Measurements from ENCODE around the gene HDAC9. TPM values are rescaled to one million over a fixed set of nuclear protein-coding genes. Genes with fewer than 3 reads are reported as not detected.

Gene HDAC9
- total RNA-seq, 1 donor from 2014 or later = 21.7 TPM

DNA sequence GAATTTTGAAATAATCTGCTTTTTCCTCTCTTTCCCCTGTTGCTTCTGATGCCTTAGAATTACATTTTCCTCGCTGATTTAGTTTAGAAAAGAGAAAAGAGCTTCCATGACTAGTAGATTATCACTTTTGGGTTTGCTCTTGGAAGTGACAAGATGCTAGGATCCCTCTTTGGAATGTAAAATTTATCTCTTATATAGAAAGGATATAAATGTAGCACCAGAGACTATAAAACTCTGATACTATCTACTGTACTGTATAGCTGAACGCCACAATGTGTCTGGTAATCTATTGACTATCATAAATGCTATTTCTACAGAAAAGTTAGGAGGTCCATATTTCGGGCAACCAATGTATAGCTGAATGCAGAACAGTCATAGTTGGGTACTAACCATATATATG, 1.1 kb upstream of the HDAC9 start:
- DNase-seq (ENCODE audit: low spot score) = no peak

GRCh38 chr7:18494821-18495408, 634 bp upstream of the HDAC9 start:
- DNase-seq (ENCODE audit: low spot score) = no peak

GRCh38 chr7:18496341-18496700, 772 bp downstream of the HDAC9 start:
- no peak for DNase-seq (ENCODE audit: low spot score)

DNA sequence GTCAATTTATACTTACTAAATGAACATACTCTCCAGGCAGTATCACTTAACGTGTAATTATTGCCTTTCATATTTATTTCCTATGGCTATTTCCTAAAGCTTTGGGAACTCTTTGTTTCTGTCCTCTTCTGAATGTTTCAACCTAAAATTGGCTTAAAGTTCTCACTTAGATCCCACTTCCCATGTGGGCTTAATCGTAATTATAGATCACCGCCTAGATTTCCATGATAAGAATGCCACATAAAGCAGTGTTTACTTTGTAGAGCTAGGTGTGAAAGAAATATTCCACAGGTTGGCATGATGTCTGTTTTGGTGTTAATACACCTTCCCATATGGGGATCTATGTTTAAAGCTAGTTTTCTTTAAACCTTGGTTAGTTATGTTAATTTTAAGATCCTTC, 1.5 kb downstream of the HDAC9 start:
- no peak for DNase-seq (ENCODE audit: low spot score)

DNA sequence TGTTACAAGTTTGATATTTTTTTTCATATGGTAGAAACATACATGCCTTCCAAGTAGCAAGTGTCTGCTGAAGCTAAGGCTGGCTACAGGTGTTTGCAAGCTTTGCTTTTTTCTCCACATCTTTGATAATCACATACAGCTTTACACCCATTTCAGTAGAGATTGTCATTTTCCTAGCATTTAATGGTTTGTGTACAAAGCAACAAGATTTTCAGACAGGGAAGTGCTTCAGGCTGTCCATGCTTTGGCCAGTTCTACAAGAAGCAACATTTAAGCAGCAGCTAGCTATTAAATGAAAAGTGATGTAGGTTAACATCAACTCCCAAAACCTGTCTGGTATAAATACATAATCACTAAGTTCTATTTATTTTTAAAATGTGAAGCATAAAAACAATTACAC, 2.3 kb downstream of the HDAC9 start:
- no peak for DNase-seq (ENCODE audit: low spot score)

DNA sequence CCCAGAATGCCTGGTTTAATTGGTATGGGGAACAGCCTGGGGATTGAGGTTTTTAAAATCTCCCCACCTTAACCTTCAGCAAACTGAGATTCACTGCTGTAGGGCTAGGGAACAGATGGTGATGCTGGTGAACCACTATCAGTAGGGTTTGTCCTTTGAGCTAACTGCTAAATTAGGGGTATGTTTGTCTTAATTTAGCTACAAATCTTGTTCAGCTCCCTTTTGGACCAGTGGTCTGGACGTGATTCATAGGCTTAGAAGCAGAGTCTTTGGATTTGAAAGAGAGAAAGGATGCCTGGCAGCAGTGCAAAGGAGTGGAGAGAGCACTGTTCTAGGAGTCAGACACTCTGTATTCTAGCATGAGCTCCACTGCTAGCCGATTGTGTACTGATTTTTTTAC, 2.8 kb downstream of the HDAC9 start:
- DNase-seq (ENCODE audit: low spot score) = no peak

GRCh38 chr7:18499407-18500177, 4.0 kb downstream of the HDAC9 start:
- DNase-seq (ENCODE audit: low spot score) = no peak

DNA sequence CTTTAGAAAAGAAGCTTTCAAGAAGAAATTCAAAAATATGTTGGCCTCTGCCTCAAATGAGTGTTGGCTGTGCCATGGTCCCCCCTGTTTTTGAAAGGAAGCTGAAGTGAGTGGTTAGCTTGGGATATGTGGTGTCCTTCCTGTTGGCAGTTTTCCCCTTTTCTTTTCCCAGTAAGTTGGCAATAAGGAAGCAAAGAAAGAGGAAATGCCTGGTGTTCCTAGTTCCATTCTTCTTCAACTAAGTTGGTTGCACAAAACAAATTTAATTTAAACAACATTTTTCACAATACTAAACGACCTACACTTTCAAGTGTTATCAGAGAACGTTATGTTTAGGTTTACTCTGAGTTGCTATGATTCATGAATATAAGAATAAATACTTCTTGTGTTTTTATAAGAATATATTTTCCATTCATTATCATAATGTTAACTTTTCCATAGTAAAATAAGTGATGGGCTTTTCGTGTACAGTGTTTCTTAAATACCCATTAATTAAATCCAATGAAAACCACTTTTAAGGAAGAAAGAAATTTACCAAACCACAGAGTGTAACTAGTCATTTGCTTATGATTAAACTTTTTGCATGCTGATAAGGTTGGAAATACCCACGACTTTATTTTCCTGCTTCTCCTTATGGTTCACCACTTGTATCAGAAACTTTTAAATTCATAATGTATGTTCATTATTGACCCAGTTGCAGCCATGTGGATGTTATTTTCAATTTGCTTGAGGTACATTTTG, 7.7 kb downstream of the HDAC9 start:
- DNase-seq (ENCODE audit: low spot score) = no peak

DNA sequence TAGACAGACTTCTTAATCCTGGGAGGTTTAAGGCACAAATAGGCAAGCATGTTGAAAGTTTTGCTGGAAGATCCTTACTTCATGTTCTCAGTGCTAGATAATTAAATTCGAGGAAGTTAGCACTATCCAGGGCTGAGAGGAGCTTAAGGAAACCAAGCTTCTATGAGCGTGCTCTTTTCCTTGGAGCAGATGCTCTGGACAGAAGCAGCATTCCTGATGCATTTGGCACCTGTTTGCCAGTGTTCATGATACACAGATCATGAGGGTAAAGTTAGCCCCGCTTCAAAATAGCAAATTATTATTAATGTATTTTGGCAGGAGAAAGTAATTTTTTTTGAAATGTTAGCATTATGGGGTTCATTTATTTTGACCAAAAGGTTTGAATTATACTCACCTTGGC, 9.4 kb downstream of the HDAC9 start:
- no peak for DNase-seq (ENCODE audit: low spot score)

DNA sequence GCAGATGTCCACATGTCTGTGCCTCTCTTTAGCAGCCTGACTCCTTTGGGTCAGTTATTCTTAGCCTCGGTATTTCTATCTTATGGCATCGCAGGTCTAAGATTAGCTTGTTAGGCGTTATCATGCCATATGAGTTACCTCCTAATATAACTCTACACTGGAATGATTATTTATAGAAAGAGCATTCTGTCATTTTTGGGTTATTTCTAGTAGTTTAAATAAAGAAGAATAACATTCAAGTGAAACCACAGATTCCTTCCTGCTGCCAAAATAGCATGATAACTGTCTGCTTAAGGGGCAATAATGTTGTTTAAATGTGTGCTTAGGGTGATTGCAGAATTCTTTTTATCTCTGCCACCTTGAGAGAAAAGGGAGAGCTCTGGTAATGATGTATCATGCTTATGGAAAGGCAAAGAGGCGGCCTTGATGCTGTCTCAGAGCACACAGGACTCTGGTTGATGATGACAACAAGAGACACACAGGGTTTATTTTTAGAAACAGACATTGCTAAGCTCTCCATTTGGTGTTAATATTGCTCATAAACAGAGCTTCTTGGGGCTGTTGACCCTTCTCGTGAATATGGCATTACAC, 10.4 kb downstream of the HDAC9 start:
- no peak for DNase-seq (ENCODE audit: low spot score)

DNA sequence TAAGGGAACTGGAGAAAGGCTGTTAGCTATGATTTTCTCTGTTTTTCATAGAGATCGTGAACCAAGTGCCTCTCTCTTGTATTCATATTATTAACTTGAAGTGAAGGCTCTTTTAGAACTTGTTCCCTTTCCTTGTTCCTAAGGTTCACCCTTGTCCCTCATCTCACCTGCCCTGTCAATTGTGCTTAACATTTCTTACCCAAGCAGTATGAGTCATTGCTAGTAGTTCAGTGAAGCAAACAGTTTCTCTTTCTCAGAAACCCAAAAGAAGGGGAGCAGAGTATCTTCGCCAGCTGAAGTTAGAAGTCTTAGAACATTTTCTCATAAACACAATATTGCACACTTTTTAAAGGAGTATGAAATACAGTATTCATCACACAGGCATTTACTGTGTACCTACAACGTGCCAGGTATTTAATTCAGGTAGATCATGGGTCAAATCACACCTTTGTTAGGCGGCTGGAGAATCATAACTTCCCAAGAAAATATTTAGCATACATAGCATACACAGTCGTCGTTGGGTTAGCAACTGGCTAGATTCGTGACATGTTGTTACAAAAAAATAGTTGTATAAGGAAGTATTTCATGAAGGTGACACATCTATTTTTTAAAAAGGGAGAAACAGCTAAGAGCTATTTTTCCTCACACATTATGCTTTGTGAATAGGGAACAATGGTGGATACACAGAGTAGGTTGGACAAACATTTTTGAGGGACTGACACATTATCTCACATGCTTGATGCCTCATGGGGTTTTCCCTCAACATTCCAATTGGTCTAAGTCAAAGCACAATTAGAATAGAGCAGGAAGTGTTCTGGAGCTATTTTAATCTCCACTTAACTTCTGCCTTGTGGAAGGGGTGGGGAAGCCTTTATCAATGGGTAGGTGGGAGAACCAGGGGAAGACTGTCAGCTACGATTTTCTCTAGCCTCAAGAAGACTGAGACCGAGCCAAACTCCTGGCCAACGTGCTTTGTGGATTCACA, 13.2 kb downstream of the HDAC9 start:
- no peak for DNase-seq (ENCODE audit: low spot score)

GRCh38 chr7:18509481-18509880, 13.9 kb downstream of the HDAC9 start:
- DNase-seq (ENCODE audit: low spot score) = no peak

DNA sequence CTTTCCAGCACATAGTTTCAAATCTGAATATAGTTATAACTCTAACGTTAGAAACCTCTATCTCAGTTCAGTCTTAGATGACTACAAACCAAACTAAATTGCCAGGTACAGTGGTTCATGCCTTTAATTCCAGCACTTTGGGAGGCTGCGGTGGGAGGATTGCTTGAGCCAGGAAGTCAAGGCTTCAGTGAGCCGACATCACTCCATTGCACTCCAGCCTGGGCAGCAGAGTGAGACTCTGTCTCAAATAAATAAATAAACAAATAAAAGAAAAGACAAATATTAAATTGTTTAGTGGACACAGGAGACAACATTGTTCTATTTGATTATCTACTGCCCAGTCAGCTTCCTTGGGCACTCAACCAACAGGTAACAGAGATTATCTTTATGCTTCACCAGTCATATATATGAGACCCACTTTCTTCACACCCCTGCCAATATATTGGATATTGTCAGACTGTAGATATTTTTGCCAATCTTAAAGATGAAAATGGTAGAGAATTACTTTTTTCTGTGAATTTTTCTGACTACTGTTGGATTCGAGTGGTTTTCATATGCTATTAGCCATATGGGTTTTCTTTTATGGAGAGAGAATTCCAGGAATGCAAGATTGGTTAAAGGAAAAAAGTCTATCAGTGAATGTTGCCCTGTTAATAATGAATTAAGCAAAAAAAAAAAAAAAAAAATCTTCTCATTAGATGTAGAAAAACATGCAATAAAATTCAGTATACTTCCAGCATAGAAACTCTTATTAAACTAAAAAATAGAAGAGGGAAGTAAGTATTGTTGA, 16.0 kb downstream of the HDAC9 start:
- no peak for DNase-seq (ENCODE audit: low spot score)

GRCh38 chr7:18513343-18513742, 17.8 kb downstream of the HDAC9 start:
- no peak for DNase-seq (ENCODE audit: low spot score)

- no peak for DNase-seq (ENCODE audit: low spot score)
These were observed 19.5 kb downstream of the HDAC9 start for GRCh38 chr7:18515067-18515466.

- DNase-seq (ENCODE audit: low spot score) = no peak
These were observed 22.1 kb downstream of the HDAC9 start for GRCh38 chr7:18517646-18518045.

GRCh38 chr7:18518555-18518954, 23.0 kb downstream of the HDAC9 start:
- no peak for DNase-seq (ENCODE audit: low spot score)

DNA sequence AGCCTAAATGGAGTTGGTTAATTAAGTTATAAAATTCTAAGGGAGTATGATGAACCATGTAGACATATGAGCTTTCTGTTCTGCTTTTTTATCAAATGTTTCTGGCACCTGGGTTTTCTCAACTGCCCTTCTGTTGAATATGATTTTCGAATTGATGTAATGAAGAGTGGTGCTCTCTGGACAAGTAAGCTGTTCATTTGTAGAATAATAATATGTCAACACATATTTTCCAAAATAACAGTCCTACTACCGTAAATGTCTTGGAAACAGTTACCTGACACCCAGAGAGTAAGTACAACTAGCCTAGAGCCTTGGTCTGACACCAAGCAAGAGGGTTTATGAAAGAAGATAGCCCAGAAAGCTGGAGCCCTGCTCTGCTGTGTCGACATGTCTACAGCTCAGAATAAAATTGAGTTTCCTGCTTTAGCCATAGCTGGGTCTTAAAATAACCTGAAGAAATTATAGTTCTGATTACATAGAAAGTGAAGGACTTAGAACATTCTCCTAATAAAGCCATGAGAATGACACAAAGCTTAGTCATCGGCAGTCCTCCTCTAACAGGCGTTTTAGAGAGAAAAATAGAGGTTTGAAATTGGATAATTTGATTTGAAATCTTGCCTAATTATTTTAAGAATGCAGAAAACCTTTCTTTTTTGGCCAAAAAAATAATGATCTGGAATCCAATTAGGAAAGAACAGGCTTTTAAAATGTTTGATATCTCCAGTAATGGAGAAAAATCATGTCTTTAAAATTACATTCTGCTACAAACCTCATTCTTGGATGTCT, 25.1 kb downstream of the HDAC9 start:
- no peak for DNase-seq (ENCODE audit: low spot score)

- DNase-seq (ENCODE audit: low spot score) = no peak
These were observed 25.7 kb downstream of the HDAC9 start for GRCh38 chr7:18521236-18521589.
